GM11168 (cell line): Measurements from ENCODE around the gene SEH1L.
"Not testable (repeated sequence)": the region's sequence is repeated elsewhere in the genome, so short reads cannot be mapped to it uniquely, and the experiment has no call there.

ENCODE experiments used
- in situ Hi-C: fragments of 300-500 bp; cut with MboI; formaldehyde crosslinking; loops from one replicate; pipeline ENCODE4 v1.12.0; 2022; ENCODE audit warnings: low sequenced_read_pairs; ENCODE audit not compliant: unreplicated experiment

Gene SEH1L

GRCh38 chr18:12934454-12935071 is 13.2 kb upstream of the SEH1L start:
- in situ Hi-C loops = loop anchor here (25.0 kb wide), 1 partner anchor 522 kb away; the partner anchor contains the start of gene PRELID3A

GRCh38 chr18:12939162-12939561 is 8.6 kb upstream of the SEH1L start:
- in situ Hi-C loops = loop anchor here (25.0 kb wide), 1 partner anchor 527 kb away; the partner anchor contains the start of gene PRELID3A

GRCh38 chr18:12943215-12943614 is 4.6 kb upstream of the SEH1L start:
- in situ Hi-C loops = loop anchor here (25.0 kb wide), 1 partner anchor 531 kb away; the partner anchor contains the start of gene PRELID3A

- in situ Hi-C loops = loop anchor here (25.0 kb wide), 1 partner anchor 532 kb away; the partner anchor contains the start of gene PRELID3A
These were observed 3.1 kb upstream of the SEH1L start for GRCh38 chr18:12944709-12945108.

- in situ Hi-C loops = loop anchor here (25.0 kb wide), 1 partner anchor 534 kb away; the partner anchor contains the start of gene PRELID3A
These were observed 1.1 kb upstream of the SEH1L start for GRCh38 chr18:12946549-12947284.

- in situ Hi-C loops = loop anchor here (25.0 kb wide), 1 partner anchor 536 kb away; the partner anchor contains the start of gene PRELID3A
These were observed 416 bp downstream of the SEH1L start for GRCh38 chr18:12948050-12948804.

- in situ Hi-C loops = no loop called here
These were observed 10.7 kb downstream of the SEH1L start for GRCh38 chr18:12958478-12958877.

GRCh38 chr18:12960395-12960794 is 12.6 kb downstream of the SEH1L start:
- in situ Hi-C loops = no loop called here

GRCh38 chr18:12960853-12961397 is 13.1 kb downstream of the SEH1L start:
- in situ Hi-C loops = no loop called here

GRCh38 chr18:12963069-12963468 is 15.3 kb downstream of the SEH1L start:
- in situ Hi-C loops = no loop called here

GRCh38 chr18:12968115-12968514 is 20.3 kb downstream of the SEH1L start:
- in situ Hi-C loops = no loop called here

GRCh38 chr18:12968619-12969018 is 20.8 kb downstream of the SEH1L start:
- in situ Hi-C loops = no loop called here

GRCh38 chr18:12973562-12974213 is 25.9 kb downstream of the SEH1L start:
- in situ Hi-C loops = no loop called here

- in situ Hi-C loops = no loop called here
These were observed 27.7 kb downstream of the SEH1L start for GRCh38 chr18:12975488-12975887.

- in situ Hi-C loops = no loop called here
These were observed 28.5 kb downstream of the SEH1L start for GRCh38 chr18:12976305-12976704.

- in situ Hi-C loops = not testable (repeated sequence)
These were observed 32.3 kb downstream of the SEH1L start for GRCh38 chr18:12980065-12980464.

GRCh38 chr18:12989397-12990122 is 41.7 kb downstream of the SEH1L start:
- in situ Hi-C loops = no loop called here

GRCh38 chr18:12990123-12990475 is 42.3 kb downstream of the SEH1L start:
- in situ Hi-C loops = no loop called here

GRCh38 chr18:12990641-12990966 is 42.8 kb downstream of the SEH1L start:
- in situ Hi-C loops = no loop called here
